Renal pelvis (tissue), 4 donors: ENCODE results near the gene HS2ST1. TPM values are rescaled to one million over a fixed set of nuclear protein-coding genes. Genes with fewer than 3 reads are reported as not detected.
"Not testable (repeated sequence)": the region's sequence is repeated elsewhere in the genome, so short reads cannot be mapped to it uniquely, and the experiment has no call there.

ENCODE experiments used
- DNase-seq: peaks from one replicate; pipeline ENCODE4 v3.0.0-alpha.2; 2013
- polyA plus RNA-seq, 3 donors: library from polyadenylated mRNA; unstranded; fragments of 120-200 nt; gene quantifications; one replicate each; pipeline ENCODE4 v1.2.1, GENCODE V29; 2013; ENCODE audit not compliant: insufficient read length in 3 of 3

The HS2ST1 gene
- polyA plus RNA-seq, 3 donors, result 37.7 to 42.8 (median 41.7) TPM

- no peak for DNase-seq
These were observed 143.9 kb downstream of the HS2ST1 start for GRCh38 chr1:87058343-87058649.

- DNase-seq, result no peak
These were observed 147.3 kb downstream of the HS2ST1 start for GRCh38 chr1:87061742-87062156.

- no peak for DNase-seq
These were observed 148.3 kb downstream of the HS2ST1 start for GRCh38 chr1:87062687-87063086.

GRCh38 chr1:87064309-87064708, 149.9 kb downstream of the HS2ST1 start:
- DNase-seq, result no peak

DNA sequence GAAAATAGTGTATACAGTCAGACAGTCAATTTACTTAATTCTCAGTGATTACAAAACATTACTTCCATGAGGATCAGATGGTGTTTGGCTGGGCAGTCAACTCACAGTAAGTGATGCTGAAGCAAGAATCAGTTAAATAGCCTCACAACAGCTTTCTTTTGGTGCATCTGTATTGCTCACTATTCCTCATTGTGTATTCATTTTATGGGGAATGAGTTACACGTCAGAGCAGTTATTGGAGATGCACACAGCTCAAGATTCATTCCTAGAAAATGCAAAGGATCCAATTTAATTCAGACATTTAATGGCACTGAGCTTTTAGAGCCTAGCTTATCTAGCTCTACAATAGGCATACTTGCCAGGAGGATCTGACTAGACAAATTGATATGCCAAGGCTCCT, 150.6 kb downstream of the HS2ST1 start:
- DNase-seq, result no peak

- not testable (repeated sequence) for DNase-seq
These were observed 152.3 kb downstream of the HS2ST1 start for GRCh38 chr1:87066708-87067107.

GRCh38 chr1:87072411-87072810, 158.0 kb downstream of the HS2ST1 start:
- DNase-seq, result no peak

DNA sequence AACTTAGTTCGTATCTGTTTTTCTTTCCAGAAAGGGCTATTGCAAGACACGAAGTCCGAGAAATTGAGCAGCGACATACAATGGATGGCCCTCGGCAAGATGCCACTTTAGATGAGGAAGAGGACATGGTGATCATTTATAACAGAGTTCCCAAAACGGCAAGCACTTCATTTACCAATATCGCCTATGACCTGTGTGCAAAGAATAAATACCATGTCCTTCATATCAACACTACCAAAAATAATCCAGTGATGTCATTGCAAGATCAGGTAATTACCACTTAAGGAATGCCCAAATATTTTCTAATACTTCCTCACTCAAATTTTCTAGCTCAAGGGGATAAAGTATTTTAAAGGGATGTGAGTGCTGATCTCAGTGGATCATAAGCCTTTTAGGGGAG, 158.5 kb downstream of the HS2ST1 start:
- DNase-seq, result no peak

GRCh38 chr1:87074001-87074795, 159.8 kb downstream of the HS2ST1 start:
- DNase-seq, result no peak

DNA sequence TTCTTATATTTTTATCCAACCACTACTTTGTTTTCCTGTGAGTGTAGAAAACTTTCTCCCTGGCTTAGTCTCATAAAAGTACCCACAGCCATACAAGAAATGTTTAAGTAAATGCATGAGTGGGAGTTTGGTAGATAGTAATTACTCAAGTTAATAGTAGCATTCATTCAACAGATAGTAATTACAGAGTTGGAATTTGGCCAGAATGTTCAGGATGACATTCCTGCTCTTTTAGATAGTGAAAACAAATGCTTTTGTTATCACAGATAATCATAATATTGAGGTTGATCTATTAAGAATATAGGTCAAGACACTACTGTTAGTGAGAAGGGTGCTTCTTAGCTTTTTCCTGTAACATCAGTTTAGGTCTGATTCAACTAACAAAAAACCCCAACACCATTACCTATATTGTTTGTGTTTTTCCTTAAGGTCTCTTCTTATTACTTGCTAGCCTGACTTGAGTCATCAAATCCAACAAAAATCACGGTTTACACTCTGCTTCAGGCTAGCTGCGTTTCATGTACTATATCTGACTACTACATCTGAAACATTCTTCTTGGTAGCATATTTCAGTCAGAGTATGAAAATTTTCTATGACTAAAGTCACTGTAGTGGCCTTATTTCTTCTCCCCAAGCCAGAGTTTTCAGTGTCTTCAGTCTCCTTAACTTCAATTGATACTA, 163.7 kb downstream of the HS2ST1 start:
- DNase-seq, result no peak

DNA sequence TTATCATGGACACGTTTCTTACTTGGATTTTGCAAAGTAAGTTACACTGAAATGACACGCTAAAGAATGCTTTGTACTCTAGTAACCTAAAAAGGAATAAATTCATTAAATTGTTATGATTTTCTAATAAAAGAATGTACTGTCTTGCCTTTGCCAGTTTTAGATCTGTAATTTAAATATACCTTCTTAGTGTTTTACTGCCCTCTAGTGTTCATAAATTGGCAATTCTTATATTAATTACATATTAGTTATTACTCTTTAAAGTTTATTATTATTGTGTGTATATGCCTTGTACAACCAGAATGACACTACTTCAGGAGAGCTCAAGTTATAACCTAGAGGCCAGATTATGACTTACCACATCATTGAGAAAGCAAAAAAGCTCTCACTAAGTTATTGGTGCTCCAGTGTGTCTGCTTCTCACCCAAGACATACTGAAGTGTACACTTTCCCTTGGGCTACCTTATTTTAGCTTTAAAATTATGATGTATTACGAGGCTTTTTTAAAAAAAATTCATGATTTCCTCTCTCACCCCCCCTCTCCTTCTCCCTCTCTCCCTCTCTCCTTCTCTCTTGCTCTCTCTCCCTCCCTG, 169.9 kb downstream of the HS2ST1 start:
- peak; percentile 37 for DNase-seq

DNA sequence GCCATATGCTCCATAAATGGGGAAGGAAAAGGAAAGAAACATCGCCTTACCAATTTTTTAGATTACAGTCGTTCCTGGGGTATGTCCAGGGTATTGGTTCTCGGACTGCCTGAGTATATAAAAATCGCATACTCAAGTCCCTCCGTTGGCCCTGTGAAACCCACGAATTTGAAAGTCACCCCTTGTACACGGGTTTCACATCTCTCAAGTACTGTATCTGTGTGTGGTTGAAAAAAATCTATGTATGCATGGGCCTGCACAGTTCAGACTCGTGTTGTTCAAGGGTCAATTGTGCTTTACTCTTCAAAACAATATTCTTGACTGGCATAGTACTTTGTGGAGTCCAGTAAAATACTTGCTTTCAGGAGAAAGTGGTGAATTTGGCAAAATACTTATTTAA, 171.7 kb downstream of the HS2ST1 start:
- DNase-seq, result no peak

GRCh38 chr1:87089070-87089736, 174.8 kb downstream of the HS2ST1 start:
- no peak for DNase-seq

DNA sequence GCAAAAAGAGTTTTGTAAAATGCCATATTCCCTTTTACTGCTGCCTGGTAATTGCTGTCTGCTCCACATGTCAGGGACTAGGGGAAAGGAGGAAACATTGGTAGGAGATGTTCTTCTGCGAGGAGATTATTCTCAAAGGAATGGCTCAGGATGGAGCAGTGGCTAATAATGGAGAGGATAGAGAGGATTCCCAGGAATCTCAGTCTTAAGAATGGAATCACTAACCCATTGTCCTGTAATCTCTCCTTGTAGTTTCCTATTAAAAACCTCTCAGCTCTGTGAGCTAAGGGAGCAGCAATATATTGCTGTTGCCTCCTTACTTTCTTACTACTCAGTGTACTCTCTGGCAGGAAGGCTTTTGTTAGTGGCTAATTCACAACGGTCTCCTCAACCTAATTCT, 175.4 kb downstream of the HS2ST1 start:
- no peak for DNase-seq

GRCh38 chr1:87091425-87091824, 177.0 kb downstream of the HS2ST1 start:
- DNase-seq, result no peak

DNA sequence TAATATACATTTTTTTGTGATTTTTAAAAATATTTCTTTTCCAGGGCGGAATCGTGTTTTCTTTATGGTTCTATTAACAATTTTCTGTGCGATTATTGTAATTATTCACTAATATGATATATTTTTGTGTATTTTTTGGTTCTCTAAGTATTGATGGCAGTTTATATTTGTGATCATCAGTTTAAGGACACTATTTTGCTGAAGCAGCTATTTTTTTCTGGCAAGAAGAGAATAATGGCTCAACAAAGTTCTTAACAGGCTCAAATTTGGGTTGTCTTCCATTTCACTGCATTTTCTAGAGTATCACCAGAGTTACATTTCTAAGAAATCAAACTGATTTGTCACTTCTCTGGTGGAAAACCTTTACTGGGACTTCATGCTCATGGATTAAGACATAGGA, 178.4 kb downstream of the HS2ST1 start:
- DNase-seq, result no peak

DNA sequence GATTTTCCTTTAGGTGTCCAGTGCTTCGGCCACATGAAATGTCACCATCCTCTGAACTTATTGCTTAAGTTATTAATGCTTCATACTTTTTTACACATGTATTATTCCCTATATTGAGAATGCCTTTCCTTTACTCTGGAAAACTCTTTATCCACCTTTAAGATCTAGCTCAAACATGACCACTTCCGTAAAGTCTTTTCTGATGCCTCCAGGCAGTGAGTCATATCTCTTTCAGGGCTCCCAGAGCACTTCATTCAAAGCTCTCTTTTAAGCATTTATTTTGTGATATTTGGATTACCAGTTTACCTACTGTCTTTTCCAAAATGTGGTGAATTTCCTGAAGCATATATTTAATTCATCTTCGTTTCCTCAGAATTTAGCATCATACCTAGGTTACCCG, 178.9 kb downstream of the HS2ST1 start:
- DNase-seq, result no peak

- no peak for DNase-seq
These were observed 179.8 kb downstream of the HS2ST1 start for GRCh38 chr1:87094238-87094637.

DNA sequence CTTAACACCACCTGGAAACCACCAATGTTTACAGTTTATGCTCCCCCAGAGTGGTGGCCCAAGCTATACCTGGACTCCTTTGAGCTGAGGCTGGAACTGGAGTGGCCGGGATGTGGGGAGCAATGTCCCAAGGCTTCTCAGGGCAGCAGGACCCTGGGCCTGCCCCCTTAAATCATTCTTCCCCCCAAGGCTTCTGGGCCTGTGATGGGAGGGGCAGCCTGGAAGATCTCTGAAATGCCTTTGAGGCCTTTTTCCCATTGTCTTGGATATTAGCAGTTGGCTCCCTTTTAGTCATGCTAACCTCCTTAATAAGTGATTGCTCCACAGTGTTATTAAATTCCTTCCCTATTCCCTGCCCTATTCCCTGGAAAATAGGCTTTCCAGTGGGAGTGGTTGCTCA, 185.8 kb downstream of the HS2ST1 start:
- DNase-seq, result no peak

GRCh38 chr1:87103074-87103473, 188.6 kb downstream of the HS2ST1 start:
- DNase-seq, result peak; percentile 12

DNA sequence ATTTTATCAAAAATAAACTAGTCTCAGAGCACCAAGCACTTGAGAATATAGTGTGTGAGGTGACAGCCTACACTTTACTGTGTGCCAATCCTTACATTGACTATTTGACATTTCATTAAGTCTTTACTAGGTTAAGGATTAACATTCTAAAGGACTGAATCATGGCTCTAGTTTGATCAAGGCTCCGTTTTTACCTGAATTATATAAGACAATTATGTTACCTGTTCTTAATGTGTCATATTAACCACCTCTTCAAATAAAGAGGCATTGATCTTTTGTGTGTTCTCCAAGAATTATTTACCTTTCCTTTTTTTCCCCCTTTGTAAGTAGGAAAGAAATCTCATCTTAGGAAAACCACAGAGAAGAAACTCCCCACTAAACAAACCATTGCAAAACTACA, 189.7 kb downstream of the HS2ST1 start:
- DNase-seq, result no peak

- DNase-seq, result no peak
These were observed 190.5 kb downstream of the HS2ST1 start for GRCh38 chr1:87104945-87105344.

GRCh38 chr1:87106144-87106543, 191.7 kb downstream of the HS2ST1 start:
- DNase-seq, result no peak
